GM23338 (cell line): ENCODE results near the gene DSCAML1. TPM values are rescaled to one million over a fixed set of nuclear protein-coding genes. Genes with fewer than 3 reads are reported as not detected.

Experiments
- ATAC-seq: fragments of 200-7000 bp; cut with Tn5 transposase; 3 replicates; pipeline ENCODE4 v1.9.1; 2020
- DNase-seq: peaks from one replicate; pipeline ENCODE4 v3.0.0-alpha.2; 2015; ENCODE audit warnings: low spot score
- H2AFZ ChIP-seq: fragments of 200-600 bp; sonication (generic); 2 replicates; pipeline ENCODE4 v1.8.0; 2016; ENCODE audit warnings: antibody characterized with exemption, mild to moderate bottlenecking, moderate library complexity
- H3F3A ChIP-seq: fragments of 200-600 bp; sonication (generic); replicated peaks from 2 replicates; pipeline ENCODE4 v1.8.0; 2017; ENCODE audit warnings: antibody characterized with exemption, mixed run types, low read depth
- H3K27ac ChIP-seq: fragments of 200-600 bp; sonication (generic); 2 replicates; pipeline ENCODE4 v1.6.1; 2016; ENCODE audit warnings: low read depth
- H3K27me3 ChIP-seq: fragments of 200-600 bp; sonication (generic); 2 replicates; pipeline ENCODE4 v1.8.0; 2016; ENCODE audit warnings: mild to moderate bottlenecking, mixed run types, moderate library complexity; ENCODE audit not compliant: insufficient read depth
- H3K36me3 ChIP-seq: fragments of 200-600 bp; sonication (generic); 2 replicates; pipeline ENCODE4 v1.8.0; 2016; ENCODE audit warnings: mild to moderate bottlenecking; ENCODE audit not compliant: insufficient read depth
- H3K4me1 ChIP-seq: fragments of 200-600 bp; sonication (generic); 2 replicates; pipeline ENCODE4 v1.8.0; 2016; ENCODE audit warnings: mild to moderate bottlenecking, moderate library complexity; ENCODE audit not compliant: insufficient read depth
- H3K4me2 ChIP-seq: fragments of 200-600 bp; sonication (generic); 2 replicates; pipeline ENCODE4 v1.7.1; 2017; ENCODE audit warnings: mixed run types
- H3K4me3 ChIP-seq: fragments of 200-600 bp; sonication (generic); 2 replicates; pipeline ENCODE4 v1.6.1; 2016; ENCODE audit warnings: mixed run types
- H3K79me2 ChIP-seq: fragments of 200-600 bp; sonication (generic); replicated peaks from 2 replicates; pipeline ENCODE4 v1.8.0; 2017; ENCODE audit warnings: mild to moderate bottlenecking; ENCODE audit not compliant: insufficient read depth
- H3K9me2 ChIP-seq: fragments of 200-600 bp; sonication (generic); 2 replicates; pipeline ENCODE4 v1.8.0; 2017; ENCODE audit not compliant: insufficient read depth
- H4K20me1 ChIP-seq: fragments of 200-600 bp; sonication (generic); replicated peaks from 2 replicates; pipeline ENCODE4 v1.8.0; 2017; ENCODE audit warnings: mild to moderate bottlenecking; ENCODE audit not compliant: insufficient read depth
- H3K27ac Mint-ChIP-seq: 2 replicates; pipeline ENCODE4 v1.8.0; 2020; ENCODE audit warnings: inconsistent platforms, mild to moderate bottlenecking, moderate library complexity, mixed read lengths
- H3K27me3 Mint-ChIP-seq: 3 replicates; pipeline ENCODE4 v1.8.0; 2022; ENCODE audit warnings: low read depth, mild to moderate bottlenecking, moderate library complexity, mixed read lengths, inconsistent platforms; ENCODE audit not compliant: insufficient read depth, poor library complexity
- H3K36me3 Mint-ChIP-seq: 3 replicates; pipeline ENCODE4 v1.8.0; 2021; ENCODE audit warnings: low read depth, mild to moderate bottlenecking, inconsistent platforms, moderate library complexity, mixed read lengths
- H3K4me1 Mint-ChIP-seq: 3 replicates; pipeline ENCODE4 v1.8.0; 2020; ENCODE audit warnings: mild to moderate bottlenecking, inconsistent platforms, mixed read lengths
- H3K4me3 Mint-ChIP-seq: 3 replicates; pipeline ENCODE4 v1.8.0; 2021; ENCODE audit warnings: moderate library complexity, mild to moderate bottlenecking, inconsistent platforms, mixed read lengths
- H3K9me3 Mint-ChIP-seq: 3 replicates; pipeline ENCODE4 v1.8.0; 2020; ENCODE audit warnings: moderate library complexity, mild to moderate bottlenecking, inconsistent platforms, mixed read lengths
- CREB1 ChIP-seq: fragments of 250-450 bp; sonication (Bioruptor Pico); IDR thresholded peaks from 2 replicates; pipeline ENCODE4 v1.5.0; 2020; ENCODE audit warnings: low read depth, mild to moderate bottlenecking, moderate library complexity
- EZH2phosphoT487 ChIP-seq: fragments of 200-600 bp; sonication (generic); IDR thresholded peaks from one replicate; pipeline ENCODE4 v1.8.1; 2018; ENCODE audit warnings: antibody characterized with exemption; ENCODE audit not compliant: unreplicated experiment
- JUNB ChIP-seq: IDR thresholded peaks from one replicate; pipeline ENCODE4 v1.6.1; 2016; ENCODE audit warnings: antibody characterized with exemption; ENCODE audit not compliant: unreplicated experiment
- POLR2AphosphoS5 ChIP-seq: IDR thresholded peaks from 2 replicates; pipeline ENCODE4 v1.6.1; 2016; ENCODE audit warnings: antibody characterized with exemption, low read depth
- STAT1 ChIP-seq: IDR thresholded peaks from one replicate; pipeline ENCODE4 v1.6.1; 2016; ENCODE audit warnings: antibody characterized with exemption; ENCODE audit not compliant: unreplicated experiment
- ZNF114 ChIP-seq: fragments of 250-450 bp; sonication (Bioruptor Pico); IDR thresholded peaks from 2 replicates; pipeline ENCODE4 v1.5.0; 2020; ENCODE audit warnings: mild to moderate bottlenecking, moderate library complexity
- ZNF462 ChIP-seq: fragments of 250-450 bp; sonication (Bioruptor Pico); IDR thresholded peaks from 2 replicates; pipeline ENCODE4 v1.5.0; 2020; ENCODE audit warnings: mild to moderate bottlenecking, moderate library complexity
- polyA plus RNA-seq: library from polyadenylated mRNA; unstranded; fragments of >200 nt; fragmentation: Nextera tagmentation; extraction: Ambion mirVana; gene quantifications from 2 replicates; pipeline ENCODE4 v1.2.1, GENCODE V29; 2016
- total RNA-seq: library from RNA; depleted of rRNA; stranded (reverse); fragments of >200 nt; shearing (Covaris generic); gene quantifications from 2 replicates; pipeline ENCODE4 v1.2.3, GENCODE V29; 2014
- TF ChIP-seq, protein P1 (sequence below), 2 experiments: fragments of 200-600 bp in 1 of 2; sonication (generic) in 1 of 2; conservative IDR thresholded peaks; 2 replicates each; pipeline versions ENCODE4 v1.5.1 to v1.6.1; 2016 to 2017; ENCODE audit warnings: antibody characterized with exemption in 2 of 2, low read depth in 2 of 2, mild to moderate bottlenecking in 2 of 2, moderate library complexity in 1 of 2

DSCAML1 gene
- total and polyA plus RNA-seq, 2 experiments from 2014 or later: 0.17 TPM; not detected in 1

- TF ChIP-seq ZNF462 (CRISPR knock-in tag): no peak
- no peak for TF ChIP-seq POLR2AphosphoS5
- TF ChIP-seq EZH2phosphoT487: no peak
- TF ChIP-seq JUNB: no peak
- no peak for TF ChIP-seq CREB1
- no peak for TF ChIP-seq STAT1
- TF ChIP-seq ZNF114 (CRISPR knock-in tag): no peak
- TF ChIP-seq, protein P1, sequence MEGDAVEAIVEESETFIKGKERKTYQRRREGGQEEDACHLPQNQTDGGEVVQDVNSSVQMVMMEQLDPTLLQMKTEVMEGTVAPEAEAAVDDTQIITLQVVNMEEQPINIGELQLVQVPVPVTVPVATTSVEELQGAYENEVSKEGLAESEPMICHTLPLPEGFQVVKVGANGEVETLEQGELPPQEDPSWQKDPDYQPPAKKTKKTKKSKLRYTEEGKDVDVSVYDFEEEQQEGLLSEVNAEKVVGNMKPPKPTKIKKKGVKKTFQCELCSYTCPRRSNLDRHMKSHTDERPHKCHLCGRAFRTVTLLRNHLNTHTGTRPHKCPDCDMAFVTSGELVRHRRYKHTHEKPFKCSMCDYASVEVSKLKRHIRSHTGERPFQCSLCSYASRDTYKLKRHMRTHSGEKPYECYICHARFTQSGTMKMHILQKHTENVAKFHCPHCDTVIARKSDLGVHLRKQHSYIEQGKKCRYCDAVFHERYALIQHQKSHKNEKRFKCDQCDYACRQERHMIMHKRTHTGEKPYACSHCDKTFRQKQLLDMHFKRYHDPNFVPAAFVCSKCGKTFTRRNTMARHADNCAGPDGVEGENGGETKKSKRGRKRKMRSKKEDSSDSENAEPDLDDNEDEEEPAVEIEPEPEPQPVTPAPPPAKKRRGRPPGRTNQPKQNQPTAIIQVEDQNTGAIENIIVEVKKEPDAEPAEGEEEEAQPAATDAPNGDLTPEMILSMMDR (conservative IDR thresholded peaks at IDR 0.05; ENCODE audit: low read depth in 2 of 2): no peak
Observed at GRCh38 chr11:117663414-117663813, 133.6 kb downstream of the DSCAML1 start (continued).

GRCh38 chr11:117662671-117663269 lies 134.2 kb downstream of the DSCAML1 start:
- Histone ChIP-seq H3K79me2 (no peaks in the 10 kb centered on the region), H3K9me2 (no peaks in the 10 kb centered on the region), H3K36me3 (no peaks in the 10 kb centered on the region), H3K27me3 (no peaks in the 10 kb centered on the region), H3F3A (no peaks in the 10 kb centered on the region), H3K4me2 (no peak overlapping the region), H4K20me1 (no peaks in the 10 kb centered on the region), H3K27ac (no peak overlapping the region), H3K4me1 (peaks cover 17% of the 10 kb centered on the region), H2AFZ (no peak overlapping the region), H3K4me3 (no peak overlapping the region)
- no peaks in the 10 kb centered on the region for H3K36me3 Mint-ChIP-seq
- peaks cover 5% of the 10 kb centered on the region for H3K27me3 Mint-ChIP-seq
- no peak overlapping the region for H3K4me3 Mint-ChIP-seq
- H3K27ac Mint-ChIP-seq: no peak overlapping the region
- no peak for TF ChIP-seq ZNF114 (CRISPR knock-in tag)
- TF ChIP-seq POLR2AphosphoS5: no peak
- DNase-seq (no peak), ATAC-seq (no peak)
- H3K4me1 Mint-ChIP-seq: peaks cover 37% of the 10 kb centered on the region
- no peaks in the 10 kb centered on the region; the same call in 2 of the 3 replicates for H3K9me3 Mint-ChIP-seq
